ENCODE results near the gene SYT9. TPM values are rescaled to one million over a fixed set of nuclear protein-coding genes. Genes with fewer than 3 reads are reported as not detected.

The SYT9 gene
- total and polyA plus RNA-seq, 10 of the 15 experiments (the other 5 are each of a cell fraction or from before 2014, with no cell fraction given), result 0.03 TPM; not detected in 9

DNA sequence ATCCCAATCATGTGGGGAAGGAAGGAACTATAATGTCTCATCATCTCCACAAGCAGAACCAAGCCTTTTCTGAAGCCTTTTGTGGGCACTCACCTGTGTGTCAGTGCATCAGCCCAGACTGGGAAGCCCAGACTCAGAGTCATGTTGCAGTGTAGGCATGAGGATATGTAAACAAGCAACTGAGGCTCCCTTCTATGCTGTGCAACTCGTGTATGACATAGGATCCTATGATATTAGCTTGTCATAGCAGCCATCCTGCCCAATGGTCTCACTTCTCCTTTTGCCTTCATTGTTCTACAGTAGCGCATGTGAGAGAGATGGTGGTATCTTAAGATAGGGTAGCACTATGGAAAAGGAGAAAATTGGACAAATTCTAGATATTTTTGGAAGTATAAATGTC, 130.2 kb downstream of the SYT9 start:
- BruUV-seq (replicated peaks), result no TSS peak
- POLR2A ChIA-PET, result no interaction called here
- H3K9me3 ChIP-seq (replicated peaks; ENCODE audit: control insufficient read depth, insufficient read depth, low read length), result no peaks in the 10 kb centered on the region
- RAD21 ChIA-PET (ENCODE audit: unreplicated experiment), result interaction anchor here (1.5 kb wide), 1 partner anchor 29 kb away, joined by 5 read pairs; no protein-coding TSS in a partner anchor
- CTCF ChIA-PET, result interaction anchor here (1.3 to 1.4 kb wide), 2 partner anchors 55 to 60 kb away, joined by 4 to 5 read pairs; no protein-coding TSS in a partner anchor
- H3K4me2 ChIP-seq (ENCODE audit: control insufficient read depth, insufficient read depth), result no peak overlapping the region
- 0% methylated on average over 2 of the region's 2 CpGs for WGBS (ENCODE audit: insufficient coverage, insufficient replicate concordance, low lambda C conversion rate, missing lambda C conversion rate)
- in situ Hi-C loops (cut with MboI) (no loop called here), intact Hi-C loops (cut with micrococcal nuclease; ENCODE audit: unreplicated experiment) (no loop called here)
- FAIRE-seq (no peak), ATAC-seq (peak; percentile 80), DNase-seq (ENCODE audit: low read depth, low spot score) (no peak)
- H4K20me1 ChIP-seq (ENCODE audit: control insufficient read depth, insufficient read depth), result no peaks in the 10 kb centered on the region
- SMC1A ChIA-PET (ENCODE audit: uncharacterized antibody, unreplicated experiment), result interaction anchor here (1.0 to 2.0 kb wide), 6 partner anchors 10 to 287 kb away, joined by 3 to 9 read pairs (median 4); no protein-coding TSS in a partner anchor
- no peak overlapping the region for H3K4me3 ChIP-seq
- H3K9ac ChIP-seq (ENCODE audit: control insufficient read depth, insufficient read depth, low read length), result no peak overlapping the region
- no peak overlapping the region for H3K27ac ChIP-seq (ENCODE audit: control insufficient read depth, insufficient read depth)
- no peaks in the 10 kb centered on the region; the same call in 1 of the 2 replicates for H3K4me1 ChIP-seq (ENCODE audit: control insufficient read depth, insufficient read depth, low read length)
- H2AFZ ChIP-seq (ENCODE audit: control insufficient read depth, low read depth, low read length), result no peak overlapping the region
- no peaks in the 10 kb centered on the region for H3K36me3 ChIP-seq (ENCODE audit: control insufficient read depth in 2 of 2, insufficient read depth in 2 of 2, low read length in 1 of 2)
- H3K27me3 ChIP-seq (replicated peaks in 1 of 2; ENCODE audit: control insufficient read depth in 2 of 2, insufficient read depth in 2 of 2, low read length in 1 of 2), result no peaks in the 10 kb centered on the region; a peak in 1 of 4 replicates
- no peaks in the 10 kb centered on the region for H3K79me2 ChIP-seq (ENCODE audit: control insufficient read depth, insufficient read depth, low read length)
- TF ChIP-seq BHLHE40 (IDR thresholded peaks at IDR 0.05; ENCODE audit: borderline replicate concordance in 1 of 2, low read depth in 2 of 2, low read length in 1 of 2), result no peak
- no peak for TF ChIP-seq PML (IDR thresholded peaks at IDR 0.05; ENCODE audit: low read length)
- TF ChIP-seq CREM (IDR thresholded peaks at IDR 0.05; ENCODE audit: low read depth), result 0 out of 2 replicates have a peak, but pooled peaks have one; percentile 13
- TF ChIP-seq NBN (IDR thresholded peaks at IDR 0.05), result no peak
- no peak for TF ChIP-seq IKZF1 (conservative IDR thresholded peaks at IDR 0.05)
- no peak for TF ChIP-seq TCF7 (IDR thresholded peaks at IDR 0.05; ENCODE audit: borderline replicate concordance)
- TF ChIP-seq YBX1 (IDR thresholded peaks at IDR 0.05), result no peak
- TF ChIP-seq, protein P1, sequence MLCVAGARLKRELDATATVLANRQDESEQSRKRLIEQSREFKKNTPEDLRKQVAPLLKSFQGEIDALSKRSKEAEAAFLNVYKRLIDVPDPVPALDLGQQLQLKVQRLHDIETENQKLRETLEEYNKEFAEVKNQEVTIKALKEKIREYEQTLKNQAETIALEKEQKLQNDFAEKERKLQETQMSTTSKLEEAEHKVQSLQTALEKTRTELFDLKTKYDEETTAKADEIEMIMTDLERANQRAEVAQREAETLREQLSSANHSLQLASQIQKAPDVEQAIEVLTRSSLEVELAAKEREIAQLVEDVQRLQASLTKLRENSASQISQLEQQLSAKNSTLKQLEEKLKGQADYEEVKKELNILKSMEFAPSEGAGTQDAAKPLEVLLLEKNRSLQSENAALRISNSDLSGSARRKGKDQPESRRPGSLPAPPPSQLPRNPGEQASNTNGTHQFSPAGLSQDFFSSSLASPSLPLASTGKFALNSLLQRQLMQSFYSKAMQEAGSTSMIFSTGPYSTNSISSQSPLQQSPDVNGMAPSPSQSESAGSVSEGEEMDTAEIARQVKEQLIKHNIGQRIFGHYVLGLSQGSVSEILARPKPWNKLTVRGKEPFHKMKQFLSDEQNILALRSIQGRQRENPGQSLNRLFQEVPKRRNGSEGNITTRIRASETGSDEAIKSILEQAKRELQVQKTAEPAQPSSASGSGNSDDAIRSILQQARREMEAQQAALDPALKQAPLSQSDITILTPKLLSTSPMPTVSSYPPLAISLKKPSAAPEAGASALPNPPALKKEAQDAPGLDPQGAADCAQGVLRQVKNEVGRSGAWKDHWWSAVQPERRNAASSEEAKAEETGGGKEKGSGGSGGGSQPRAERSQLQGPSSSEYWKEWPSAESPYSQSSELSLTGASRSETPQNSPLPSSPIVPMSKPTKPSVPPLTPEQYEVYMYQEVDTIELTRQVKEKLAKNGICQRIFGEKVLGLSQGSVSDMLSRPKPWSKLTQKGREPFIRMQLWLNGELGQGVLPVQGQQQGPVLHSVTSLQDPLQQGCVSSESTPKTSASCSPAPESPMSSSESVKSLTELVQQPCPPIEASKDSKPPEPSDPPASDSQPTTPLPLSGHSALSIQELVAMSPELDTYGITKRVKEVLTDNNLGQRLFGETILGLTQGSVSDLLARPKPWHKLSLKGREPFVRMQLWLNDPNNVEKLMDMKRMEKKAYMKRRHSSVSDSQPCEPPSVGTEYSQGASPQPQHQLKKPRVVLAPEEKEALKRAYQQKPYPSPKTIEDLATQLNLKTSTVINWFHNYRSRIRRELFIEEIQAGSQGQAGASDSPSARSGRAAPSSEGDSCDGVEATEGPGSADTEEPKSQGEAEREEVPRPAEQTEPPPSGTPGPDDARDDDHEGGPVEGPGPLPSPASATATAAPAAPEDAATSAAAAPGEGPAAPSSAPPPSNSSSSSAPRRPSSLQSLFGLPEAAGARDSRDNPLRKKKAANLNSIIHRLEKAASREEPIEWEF (IDR thresholded peaks at IDR 0.05; ENCODE audit: insufficient replicate concordance, low read depth, low read length), result no peak
- no peak for TF ChIP-seq TCF12 (IDR thresholded peaks at IDR 0.05; ENCODE audit: low read depth, low read length)
- no peak for TF ChIP-seq SUPT20H (IDR thresholded peaks at IDR 0.05; ENCODE audit: borderline replicate concordance, control insufficient read depth, low read depth, low read length)
- TF ChIP-seq CREB1 (IDR thresholded peaks at IDR 0.05; ENCODE audit: low read depth), result peak; percentile 55
- no peak for TF ChIP-seq MEF2B (IDR thresholded peaks at IDR 0.05; ENCODE audit: partially characterized antibody, poor library complexity, severe bottlenecking)
- TF ChIP-seq KDM1A (IDR thresholded peaks at IDR 0.05; ENCODE audit: borderline replicate concordance), result no peak
- no peak for TF ChIP-seq RFX5 (IDR thresholded peaks at IDR 0.05; ENCODE audit: low read depth, low read length)
- TF ChIP-seq FOXK2 (IDR thresholded peaks at IDR 0.05), result no peak
- TF ChIP-seq HDAC6 (IDR thresholded peaks at IDR 0.05; ENCODE audit: unreplicated experiment), result no peak
- TF ChIP-seq SPI1 (IDR thresholded peaks at IDR 0.05; ENCODE audit: borderline replicate concordance, insufficient read depth, low read depth, low read length), result peak; percentile 75; the same call in 1 of the 2 replicates
- TF ChIP-seq POLR2AphosphoS5 (IDR thresholded peaks at IDR 0.05; ENCODE audit: low read length), result no peak
- no peak for TF ChIP-seq BACH1 (IDR thresholded peaks at IDR 0.05; ENCODE audit: borderline replicate concordance)
- no peak for TF ChIP-seq ZZZ3 (IDR thresholded peaks at IDR 0.05; ENCODE audit: control insufficient read depth, insufficient read length, low read depth)
- TF ChIP-seq, protein P2, sequence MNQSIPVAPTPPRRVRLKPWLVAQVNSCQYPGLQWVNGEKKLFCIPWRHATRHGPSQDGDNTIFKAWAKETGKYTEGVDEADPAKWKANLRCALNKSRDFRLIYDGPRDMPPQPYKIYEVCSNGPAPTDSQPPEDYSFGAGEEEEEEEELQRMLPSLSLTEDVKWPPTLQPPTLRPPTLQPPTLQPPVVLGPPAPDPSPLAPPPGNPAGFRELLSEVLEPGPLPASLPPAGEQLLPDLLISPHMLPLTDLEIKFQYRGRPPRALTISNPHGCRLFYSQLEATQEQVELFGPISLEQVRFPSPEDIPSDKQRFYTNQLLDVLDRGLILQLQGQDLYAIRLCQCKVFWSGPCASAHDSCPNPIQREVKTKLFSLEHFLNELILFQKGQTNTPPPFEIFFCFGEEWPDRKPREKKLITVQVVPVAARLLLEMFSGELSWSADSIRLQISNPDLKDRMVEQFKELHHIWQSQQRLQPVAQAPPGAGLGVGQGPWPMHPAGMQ (IDR thresholded peaks at IDR 0.05; ENCODE audit: borderline replicate concordance), result no peak

All from GM12878 (cell line).